Psoas muscle (tissue), 8 donors: ENCODE results near the gene HMGXB4. TPM values are rescaled to one million over a fixed set of nuclear protein-coding genes. Genes with fewer than 3 reads are reported as not detected.

Experiments
- ATAC-seq, 4 donors: fragments of 200-7000 bp; cut with Tn5 transposase; one replicate each; pipeline ENCODE4 v1.9.1; 2020; ENCODE audit warnings: moderate library complexity in 3 of 4, mild to moderate bottlenecking in 2 of 4
- DNase-seq, 2 donors: peaks; one replicate each; pipeline ENCODE4 v3.0.0-alpha.2; 2020
- H3K27ac ChIP-seq: fragments of 200-600 bp; one replicate; pipeline ENCODE4 v1.8.0; 2022
- H3K27me3 ChIP-seq, 3 donors: fragments of 200-600 bp in 1 of 3; one replicate each; pipeline versions ENCODE4 v1.6.1 to v1.8.0; 2013 to 2022; ENCODE audit warnings: low read length in 2 of 3, mild to moderate bottlenecking in 2 of 3, moderate library complexity in 1 of 3; ENCODE audit not compliant: insufficient read depth in 3 of 3
- H3K36me3 ChIP-seq, 2 donors: fragments of 200-600 bp in 1 of 2; one replicate each; pipeline versions ENCODE4 v1.6.1 to v1.8.0; 2013 to 2022; ENCODE audit warnings: low read depth in 1 of 2, mild to moderate bottlenecking in 1 of 2, moderate library complexity in 1 of 2; ENCODE audit not compliant: insufficient read depth in 1 of 2
- H3K4me1 ChIP-seq: fragments of 200-600 bp; one replicate; pipeline ENCODE4 v1.8.0; 2022
- H3K4me3 ChIP-seq: fragments of 200-600 bp; one replicate; pipeline ENCODE4 v1.8.0; 2022; ENCODE audit warnings: mild to moderate bottlenecking
- H3K9me3 ChIP-seq: fragments of 200-600 bp; one replicate; pipeline ENCODE4 v1.8.0; 2022
- WGBS, 3 donors: extraction: QIAGEN DNeasy Blood & Tissue Kit; methylation state at CpG; one replicate each; pipeline versions ENCODE4 v1.1.6 to v1.1.7; 2013; 5-methylcytosine and 5-hydroxymethylcytosine counted together
- intact Hi-C, 2 donors: fragments of 100-400 bp; cut with DNase I; formaldehyde crosslinking; loops; one replicate each; pipeline versions ENCODE4 v1.11.0 to v1.14.2; 2022
- polyA plus RNA-seq, 3 donors: library from polyadenylated mRNA; stranded (reverse); fragments of 200-250 nt; gene quantifications; one replicate each; pipeline ENCODE4 v1.2.3, GENCODE V29; 2013
- total RNA-seq, 4 donors: library from RNA; stranded (reverse); fragmentation: NEBNext Ultra II Directional in 2 of 4; extraction: Animal tissue kit (Norgen Biotek cat#: 25700) in 2 of 4; gene quantifications; one replicate each; pipeline versions ENCODE4 v1.2.1 to v1.2.4, GENCODE V29; 2021 to 2023
- TF ChIP-seq, protein P1 (sequence below): fragments of 200-600 bp; IDR thresholded peaks from one replicate; pipeline ENCODE4 v1.8.0; 2022; ENCODE audit warnings: antibody characterized with exemption
- donor health status: healthy with polysubstance abuse.
- donor health status: DM: no; HTN: no; CAD: no; lungs with moderate emphysema.
- donor health status: Bipolar disorder and iron deficiency.
- donor health status: healthy.
- donor health status: DM: yes; HTN: yes; CAD: no.
- donor health status: DM: no; HTN: no; CAD: no.
- donor health status: DM: no; HTN: no; CAD: no.
- donor health status: DM: yes; HTN: yes; CAD: no.

HMGXB4 gene
- total and polyA plus RNA-seq, 7 donors = 6.0 to 12.4 (median 9.7) TPM

DNA sequence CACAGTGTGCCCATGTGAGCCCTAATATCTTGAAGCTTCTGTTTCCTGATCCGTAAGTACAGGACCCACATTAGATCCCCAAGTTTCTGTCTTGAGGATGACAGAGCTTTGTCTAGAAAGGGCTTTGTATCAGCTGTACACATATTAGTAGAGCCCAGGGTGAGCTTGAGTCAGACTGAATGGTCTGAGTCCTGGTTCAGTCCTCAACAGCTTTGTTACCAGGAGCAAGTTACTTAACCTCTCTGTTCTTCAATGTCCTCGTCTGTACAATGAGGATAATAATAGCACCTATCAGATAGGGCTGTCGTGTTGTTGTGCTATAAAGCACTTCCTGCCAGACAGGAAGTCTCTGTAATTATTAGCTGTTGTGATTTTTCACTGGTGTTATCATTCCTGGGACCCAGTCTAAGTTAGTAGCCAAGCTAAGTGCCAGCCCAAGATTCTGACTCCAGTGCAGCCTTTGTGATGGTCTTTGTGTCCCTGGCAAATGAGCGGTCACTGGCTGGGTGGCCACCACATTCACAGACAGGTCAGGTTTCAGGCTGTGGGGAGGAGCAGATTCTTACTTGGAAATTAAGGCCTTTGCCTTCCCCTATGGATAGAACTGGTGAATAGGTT lies 49.2 kb downstream of the HMGXB4 start:
- H3K9me3 ChIP-seq = no peaks in the 10 kb centered on the region
- TF ChIP-seq, protein P1, sequence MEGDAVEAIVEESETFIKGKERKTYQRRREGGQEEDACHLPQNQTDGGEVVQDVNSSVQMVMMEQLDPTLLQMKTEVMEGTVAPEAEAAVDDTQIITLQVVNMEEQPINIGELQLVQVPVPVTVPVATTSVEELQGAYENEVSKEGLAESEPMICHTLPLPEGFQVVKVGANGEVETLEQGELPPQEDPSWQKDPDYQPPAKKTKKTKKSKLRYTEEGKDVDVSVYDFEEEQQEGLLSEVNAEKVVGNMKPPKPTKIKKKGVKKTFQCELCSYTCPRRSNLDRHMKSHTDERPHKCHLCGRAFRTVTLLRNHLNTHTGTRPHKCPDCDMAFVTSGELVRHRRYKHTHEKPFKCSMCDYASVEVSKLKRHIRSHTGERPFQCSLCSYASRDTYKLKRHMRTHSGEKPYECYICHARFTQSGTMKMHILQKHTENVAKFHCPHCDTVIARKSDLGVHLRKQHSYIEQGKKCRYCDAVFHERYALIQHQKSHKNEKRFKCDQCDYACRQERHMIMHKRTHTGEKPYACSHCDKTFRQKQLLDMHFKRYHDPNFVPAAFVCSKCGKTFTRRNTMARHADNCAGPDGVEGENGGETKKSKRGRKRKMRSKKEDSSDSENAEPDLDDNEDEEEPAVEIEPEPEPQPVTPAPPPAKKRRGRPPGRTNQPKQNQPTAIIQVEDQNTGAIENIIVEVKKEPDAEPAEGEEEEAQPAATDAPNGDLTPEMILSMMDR = no peak
- intact Hi-C loops = no loop called here
- DNase-seq = no peak
- peaks cover 81% of the 10 kb centered on the region for H3K4me1 ChIP-seq
- H3K4me3 ChIP-seq = peak overlapping the region; percentile 50
- peak overlapping the region; percentile 88 for H3K27ac ChIP-seq
- H3K36me3 ChIP-seq = peaks cover 0 to 24% of the 10 kb centered on the region in 2 donors
- H3K27me3 ChIP-seq = no peaks in the 10 kb centered on the region
- ATAC-seq = peak; percentile 48 to 70 (median 56)
- 29 to 33% (median 30%) methylated on average over 4 of the region's 4 CpGs for WGBS, 3 donors

DNA sequence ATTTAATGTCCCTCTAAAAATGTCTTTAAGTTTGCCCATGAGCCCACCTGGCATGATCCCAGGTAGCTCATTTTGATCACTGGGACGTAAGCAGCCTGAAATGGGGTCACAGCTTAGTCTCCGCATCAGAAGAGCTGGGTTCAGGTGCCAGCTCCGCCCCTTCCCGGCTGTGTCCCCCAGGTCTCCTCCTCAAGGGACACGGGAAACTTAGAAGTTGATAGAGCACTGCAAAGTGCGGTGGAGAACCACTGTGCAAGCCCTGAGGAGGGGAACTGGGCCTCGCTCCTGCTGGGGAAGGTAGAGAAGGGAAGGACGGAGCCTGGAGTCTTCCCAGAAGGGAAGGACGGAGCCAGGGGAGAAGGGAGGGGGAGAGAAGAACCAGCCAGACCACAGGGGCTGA lies 50.1 kb downstream of the HMGXB4 start:
- Histone ChIP-seq H3K36me3 (peaks cover 0 to 24% of the 10 kb centered on the region in 2 donors), H3K4me3 (peak overlapping the region; percentile 50), H3K9me3 (no peaks in the 10 kb centered on the region), H3K4me1 (peaks cover 82% of the 10 kb centered on the region), H3K27me3 (no peaks in the 10 kb centered on the region), H3K27ac (peak overlapping the region; percentile 88)
- TF ChIP-seq, protein P1 = no peak
- WGBS, 3 donors = 51 to 68% (median 55%) methylated on average over 9 of the region's 9 CpGs
- no peak for DNase-seq
- ATAC-seq = no peak
- intact Hi-C loops = no loop called here

DNA sequence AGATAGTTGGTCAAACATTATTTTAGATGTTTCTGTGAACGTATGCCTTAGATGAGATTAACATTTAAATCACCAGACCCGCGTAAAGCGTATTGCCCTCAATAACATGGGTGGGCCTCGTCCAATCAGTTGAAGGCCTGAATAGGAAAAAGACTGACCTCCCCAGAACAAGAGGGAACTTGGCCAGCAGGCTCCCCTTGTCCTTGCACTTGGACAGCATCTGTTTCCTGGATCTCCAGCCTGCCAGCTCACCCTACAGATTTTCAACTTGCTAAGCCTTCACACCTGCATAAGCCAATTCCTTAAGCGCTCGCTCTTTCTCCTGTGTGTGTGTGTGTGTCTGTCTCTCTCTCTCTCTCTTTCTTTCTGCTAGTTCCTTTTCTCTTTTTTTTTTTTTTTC lies 50.6 kb downstream of the HMGXB4 start:
- Histone ChIP-seq H3K36me3 (peaks cover 0 to 24% of the 10 kb centered on the region in 2 donors), H3K27ac (peak overlapping the region; percentile 88), H3K9me3 (no peaks in the 10 kb centered on the region), H3K27me3 (no peaks in the 10 kb centered on the region), H3K4me3 (peak overlapping the region; percentile 50), H3K4me1 (peaks cover 82% of the 10 kb centered on the region)
- 70 to 78% (median 71%) methylated on average over 7 of the region's 7 CpGs for WGBS, 3 donors
- ATAC-seq (peak in 1 of 4 donors; percentile 22), DNase-seq (no peak)
- TF ChIP-seq, protein P1 = no peak
- intact Hi-C loops = no loop called here

DNA sequence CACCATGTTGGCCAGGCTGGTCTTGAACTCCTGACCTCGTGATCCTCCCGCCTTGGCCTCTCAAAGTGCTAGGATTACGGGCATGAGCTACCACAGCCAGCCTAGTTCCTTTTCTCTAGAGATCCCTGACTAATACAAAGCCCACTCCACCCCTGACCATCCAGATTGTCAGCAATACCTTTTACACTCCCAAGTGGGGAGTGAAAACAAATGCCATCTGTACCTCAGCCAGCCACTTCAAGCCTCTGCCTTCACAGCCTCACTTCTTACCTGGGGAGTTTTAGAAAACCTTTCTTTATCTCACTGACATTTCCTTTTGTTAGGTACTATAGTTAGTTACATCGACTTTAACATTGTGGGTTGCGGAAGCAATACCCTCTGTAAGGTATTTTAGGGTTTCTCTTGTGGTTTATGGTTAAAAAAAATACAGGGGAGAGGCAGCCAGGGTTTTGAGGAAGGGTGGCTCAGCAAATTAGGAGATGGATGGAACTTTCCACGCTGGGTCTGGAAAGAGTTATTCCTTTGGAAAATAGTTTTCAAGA lies 51.3 kb downstream of the HMGXB4 start:
- peaks cover 0 to 24% of the 10 kb centered on the region in 2 donors for H3K36me3 ChIP-seq
- DNase-seq (no peak), ATAC-seq (no peak)
- intact Hi-C loops = no loop called here
- H3K4me3 ChIP-seq = peak overlapping the region; percentile 25
- no peaks in the 10 kb centered on the region for H3K27me3 ChIP-seq
- H3K27ac ChIP-seq = peak overlapping the region; percentile 88
- no peaks in the 10 kb centered on the region for H3K9me3 ChIP-seq
- TF ChIP-seq, protein P1 = no peak
- 83 to 87% (median 86%) methylated on average over 6 of the region's 6 CpGs for WGBS, 3 donors
- peaks cover 84% of the 10 kb centered on the region for H3K4me1 ChIP-seq
